ENCODE data around the gene ETFBKMT.
"Not testable (repeated sequence)": the region's sequence is repeated elsewhere in the genome, so short reads cannot be mapped to it uniquely, and the experiment has no call there.

The ETFBKMT gene

DNA sequence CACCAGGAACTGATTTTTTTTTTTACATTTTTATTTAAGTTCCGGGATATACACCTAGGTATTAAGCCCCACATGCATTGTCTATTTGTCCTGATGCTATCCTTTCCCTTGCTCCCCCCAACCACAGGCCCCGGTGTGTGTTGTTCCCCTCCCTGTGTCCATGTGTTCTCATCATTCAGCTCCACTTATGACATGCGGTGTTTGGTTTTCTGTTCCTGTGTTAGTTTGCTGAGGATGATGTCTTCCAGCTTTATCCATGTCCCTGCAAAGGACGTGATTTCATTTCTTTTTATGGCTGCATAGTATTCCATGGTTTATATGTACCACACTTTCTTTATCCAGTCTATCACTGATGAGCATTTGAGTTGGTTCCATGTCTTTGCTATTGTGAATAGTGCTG lies 57.5 kb downstream of the ETFBKMT start:
- H3K9me3 ChIP-seq (ENCODE audit: control extremely low read depth in 1 of 5, control insufficient read depth in 4 of 5, insufficient read depth in 2 of 5, low read depth in 1 of 5, low read length in 4 of 5), result peaks cover 1 to 16% (median 4%) of the 10 kb centered on the region in 5 experiments
- POLR2A ChIA-PET; H3K4me3 ChIP-seq (ENCODE audit: control insufficient read depth in 1 of 7, extremely low read depth in 1 of 7, insufficient read depth in 4 of 7, low read depth in 2 of 7, low read length in 6 of 7); H3K27me3 ChIP-seq (replicated peaks in 2 of 5; ENCODE audit: control insufficient read depth in 4 of 5, insufficient read depth in 5 of 5, low read length in 4 of 5); CTCF ChIA-PET; DNase-seq: not testable (repeated sequence)
- peaks cover 0 to 15% (median 6%) of the 10 kb centered on the region in 4 experiments for H3K36me3 ChIP-seq (ENCODE audit: control insufficient read depth in 4 of 4, insufficient read depth in 4 of 4, low read length in 3 of 4)
- WGBS (ENCODE audit: insufficient coverage), result 88% methylated on average over 1 of the region's 4 CpGs
- H3K4me1 ChIP-seq (ENCODE audit: control extremely low read depth in 1 of 4, control insufficient read depth in 4 of 4, insufficient read depth in 4 of 4, low read length in 3 of 4), result peaks cover 9 to 15% (median 14%) of the 10 kb centered on the region in 4 experiments
- peak overlapping the region in 1 of 2 experiments; percentile 93 for H3K27ac ChIP-seq (ENCODE audit: insufficient read depth in 1 of 2, low read depth in 1 of 2, low read length in 2 of 2, poor library complexity in 1 of 2, severe bottlenecking in 2 of 2)

DNA sequence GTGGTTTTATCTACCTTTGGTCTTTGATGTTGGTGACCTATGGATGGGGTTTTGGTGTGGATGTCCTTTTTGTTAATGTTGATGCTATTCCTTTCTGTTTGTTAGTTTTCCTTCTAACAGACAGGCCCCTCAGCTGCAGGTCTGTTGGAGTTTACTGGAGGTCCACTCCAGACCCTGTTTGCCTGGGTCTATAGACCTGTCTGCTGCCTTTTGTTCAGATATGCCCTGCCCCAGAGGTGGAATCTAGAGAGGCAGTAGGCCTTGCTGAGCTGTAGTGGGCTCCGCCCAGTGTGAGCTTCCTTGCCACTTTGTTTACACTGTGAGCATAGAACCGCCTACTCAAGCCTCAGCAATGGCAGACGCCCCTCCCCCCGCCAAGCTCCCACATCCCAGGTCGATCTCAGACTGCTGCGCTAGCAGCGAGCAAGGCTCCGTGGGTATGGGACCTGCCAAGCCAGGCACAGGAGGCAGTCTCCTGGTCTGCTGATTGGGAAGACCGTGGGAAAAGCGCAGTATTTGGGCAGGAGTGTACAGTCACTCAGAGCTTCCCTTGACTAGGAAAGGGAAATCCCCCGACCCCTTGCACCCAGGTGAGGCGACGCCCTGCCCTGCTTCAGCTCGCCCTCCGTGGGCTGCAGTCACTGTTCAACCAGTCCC lies 59.2 kb downstream of the ETFBKMT start:
- POLR2A ChIA-PET, DNase-seq: not testable (repeated sequence)

DNA sequence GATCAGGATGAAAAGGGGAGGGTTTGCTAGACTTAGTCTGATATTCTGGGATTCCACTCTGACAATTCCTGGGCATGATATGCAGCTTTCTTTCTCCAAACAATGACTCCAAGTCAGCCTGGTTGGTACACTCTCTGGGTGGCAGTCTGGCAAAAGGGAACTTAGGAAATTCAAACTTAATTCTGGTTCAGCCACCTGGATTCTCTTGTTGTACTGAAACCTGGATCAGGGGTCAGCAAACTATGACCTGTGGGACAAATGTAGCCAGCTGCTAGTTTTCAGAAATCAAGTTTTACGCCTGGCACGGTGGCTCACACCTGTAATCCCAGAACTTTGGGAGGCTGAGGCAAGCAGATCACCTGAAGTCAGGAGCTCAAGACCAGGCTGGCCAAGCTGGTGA lies 63.1 kb downstream of the ETFBKMT start:
- ChIA-PET POLR2A (no interaction called here), CTCF (interaction anchor here (1.5 kb wide), 1 partner anchor 36 kb away, joined by 4 read pairs; no protein-coding TSS in a partner anchor)
- Histone ChIP-seq H3K9me3 (ENCODE audit: control extremely low read depth in 1 of 5, control insufficient read depth in 4 of 5, insufficient read depth in 2 of 5, low read depth in 1 of 5, low read length in 4 of 5) (peaks cover 0 to 8% (median 6%) of the 10 kb centered on the region in 5 experiments), H3K36me3 (ENCODE audit: control insufficient read depth in 4 of 4, insufficient read depth in 4 of 4, low read length in 3 of 4) (peaks cover 0 to 15% (median 6%) of the 10 kb centered on the region in 4 experiments), H3K4me1 (ENCODE audit: control extremely low read depth in 1 of 4, control insufficient read depth in 4 of 4, insufficient read depth in 4 of 4, low read length in 3 of 4) (peaks cover 4 to 14% (median 10%) of the 10 kb centered on the region in 4 experiments), H3K4me3 (ENCODE audit: control insufficient read depth in 1 of 7, extremely low read depth in 1 of 7, insufficient read depth in 4 of 7, low read depth in 2 of 7, low read length in 6 of 7) (no peak overlapping the region), H3K27ac (ENCODE audit: insufficient read depth in 1 of 2, low read depth in 1 of 2, low read length in 2 of 2, poor library complexity in 1 of 2, severe bottlenecking in 2 of 2) (no peak overlapping the region), H3K27me3 (replicated peaks in 2 of 5; ENCODE audit: control insufficient read depth in 4 of 5, insufficient read depth in 5 of 5, low read length in 4 of 5) (no peaks in the 10 kb centered on the region)
- DNase-seq, result no peak
- WGBS (ENCODE audit: insufficient coverage), result 100% methylated on average over 2 of the region's 2 CpGs

More for the DNA sequence above, 59.2 kb downstream of the ETFBKMT start:
- H3K27me3 ChIP-seq (replicated peaks in 2 of 5; ENCODE audit: control insufficient read depth in 4 of 5, insufficient read depth in 5 of 5, low read length in 4 of 5); H3K4me3 ChIP-seq (ENCODE audit: control insufficient read depth in 1 of 7, extremely low read depth in 1 of 7, insufficient read depth in 4 of 7, low read depth in 2 of 7, low read length in 6 of 7): not testable (repeated sequence)
- peaks cover 1 to 14% (median 5%) of the 10 kb centered on the region in 5 experiments for H3K9me3 ChIP-seq (ENCODE audit: control extremely low read depth in 1 of 5, control insufficient read depth in 4 of 5, insufficient read depth in 2 of 5, low read depth in 1 of 5, low read length in 4 of 5)
- H3K36me3 ChIP-seq (ENCODE audit: control insufficient read depth in 4 of 4, insufficient read depth in 4 of 4, low read length in 3 of 4), result peaks cover 0 to 15% (median 6%) of the 10 kb centered on the region in 4 experiments
- H3K4me1 ChIP-seq (ENCODE audit: control extremely low read depth in 1 of 4, control insufficient read depth in 4 of 4, insufficient read depth in 4 of 4, low read length in 3 of 4), result peaks cover 9 to 15% (median 14%) of the 10 kb centered on the region in 4 experiments
- WGBS (ENCODE audit: insufficient coverage), result 96% methylated on average over 9 of the region's 15 CpGs
- H3K27ac ChIP-seq (ENCODE audit: insufficient read depth in 1 of 2, low read depth in 1 of 2, low read length in 2 of 2, poor library complexity in 1 of 2, severe bottlenecking in 2 of 2), result peak overlapping the region in 1 of 2 experiments; percentile 20
- CTCF ChIA-PET, result interaction anchor here (1.0 kb wide), 1 partner anchor 10 kb away, joined by 3 read pairs; the partner anchor contains the start of gene AMN1
